Liver (tissue), 9 donors: ENCODE data around the gene VMA21. TPM values are rescaled to one million over a fixed set of nuclear protein-coding genes. Genes with fewer than 3 reads are reported as not detected.

ENCODE experiments used
- DNase-seq: peaks from one replicate; pipeline ENCODE4 v3.0.0-alpha.2; 2017; ENCODE audit warnings: low spot score
- H3K27ac ChIP-seq, 2 donors: one replicate each; pipeline ENCODE4 v1.7.0; 2013; ENCODE audit warnings: inconsistent platforms in 2 of 2, low read length in 2 of 2, control low read depth in 1 of 2, low read depth in 1 of 2, mild to moderate bottlenecking in 1 of 2
- H3K27me3 ChIP-seq, 4 donors: one replicate each; pipeline versions ENCODE4 v1.6.1 to v1.7.0; 2013; ENCODE audit warnings: low read length in 3 of 4, inconsistent platforms in 1 of 4, mild to moderate bottlenecking in 1 of 4, moderate library complexity in 1 of 4; ENCODE audit not compliant: control insufficient read depth in 4 of 4, insufficient read depth in 4 of 4
- H3K36me3 ChIP-seq, 4 donors: one replicate each; pipeline versions ENCODE4 v1.6.1 to v1.7.0; 2013; ENCODE audit warnings: low read length in 3 of 4, mild to moderate bottlenecking in 3 of 4, low read depth in 1 of 4, moderate library complexity in 1 of 4; ENCODE audit not compliant: control insufficient read depth in 4 of 4, insufficient read depth in 3 of 4
- H3K4me1 ChIP-seq, 4 donors: one replicate each; pipeline versions ENCODE4 v1.6.1 to v1.7.0; 2013; ENCODE audit warnings: low read length in 3 of 4, mild to moderate bottlenecking in 3 of 4, moderate library complexity in 1 of 4; ENCODE audit not compliant: control insufficient read depth in 4 of 4, insufficient read depth in 4 of 4
- H3K4me3 ChIP-seq, 3 donors: one replicate each; pipeline versions ENCODE4 v1.6.1 to v1.7.0; 2013; ENCODE audit warnings: low read length in 3 of 3, control low read depth in 1 of 3, low read depth in 1 of 3, mild to moderate bottlenecking in 1 of 3
- H3K9ac ChIP-seq, 2 donors: one replicate each; pipeline ENCODE4 v1.7.0; 2013; ENCODE audit warnings: low read length in 2 of 2, mild to moderate bottlenecking in 2 of 2, moderate library complexity in 2 of 2, control low read depth in 1 of 2, low read depth in 1 of 2
- H3K9me3 ChIP-seq, 4 donors: one replicate each; pipeline versions ENCODE4 v1.6.1 to v1.7.0; 2013; ENCODE audit warnings: low read length in 3 of 4; ENCODE audit not compliant: control insufficient read depth in 4 of 4
- EGR1 ChIP-seq, 2 donors: IDR thresholded peaks; 2 replicates each; pipeline ENCODE4 v1.6.1; 2016 to 2018; ENCODE audit warnings: antibody characterized with exemption in 2 of 2, low read depth in 2 of 2
- FOXA2 ChIP-seq: IDR thresholded peaks from 2 replicates; pipeline ENCODE4 v1.6.1; 2016; ENCODE audit warnings: antibody characterized with exemption
- GABPA ChIP-seq, 2 donors: IDR thresholded peaks in 1 of 2; conservative IDR thresholded peaks in 1 of 2; 2 replicates each; pipeline ENCODE4 v1.6.1; 2016; ENCODE audit warnings: antibody characterized with exemption in 2 of 2, mild to moderate bottlenecking in 1 of 2, moderate library complexity in 1 of 2
- JUND ChIP-seq, 2 donors: IDR thresholded peaks; 2 replicates each; pipeline ENCODE4 v1.6.1; 2016; ENCODE audit warnings: antibody characterized with exemption in 2 of 2
- MAX ChIP-seq: IDR thresholded peaks from 2 replicates; pipeline ENCODE4 v1.6.1; 2016; ENCODE audit warnings: antibody characterized with exemption
- NR2F2 ChIP-seq: IDR thresholded peaks from 2 replicates; pipeline ENCODE4 v1.6.1; 2016; ENCODE audit warnings: antibody characterized with exemption
- RAD21 ChIP-seq, 2 donors: IDR thresholded peaks; 2 replicates each; pipeline ENCODE4 v1.6.1; 2016; ENCODE audit warnings: antibody characterized with exemption in 2 of 2, mild to moderate bottlenecking in 2 of 2
- SP1 ChIP-seq: IDR thresholded peaks from 2 replicates; pipeline ENCODE4 v1.6.1; 2018; ENCODE audit warnings: antibody characterized with exemption, mild to moderate bottlenecking
- YY1 ChIP-seq: IDR thresholded peaks from 2 replicates; pipeline ENCODE4 v1.6.1; 2016; ENCODE audit warnings: antibody characterized with exemption, mild to moderate bottlenecking
- WGBS: extraction: QIAGEN DNeasy Blood & Tissue Kit; methylation state at CpG from one replicate; pipeline ENCODE4 v1.1.7; 2013; 5-methylcytosine and 5-hydroxymethylcytosine counted together
- polyA plus RNA-seq, 2 donors: library from polyadenylated mRNA; stranded (reverse) in 1 of 2; unstranded in 1 of 2; fragments of 200-250 nt in 1 of 2; fragments of >200 nt in 1 of 2; fragmentation: Nextera tagmentation in 1 of 2; extraction: Ambion mirVana in 1 of 2; gene quantifications; one replicate each; pipeline versions ENCODE4 v1.2.1 to v1.2.3, GENCODE V29; 2013 to 2015
- total RNA-seq, 2 donors: library from RNA; depleted of rRNA; stranded (reverse); fragments of >200 nt; gene quantifications; one replicate each; pipeline ENCODE4 v1.2.3, GENCODE V29; 2014
- donor health status: healthy.
- donor health status: healthy.
- donor health status: healthy.
- donor health status: healthy.
- donor health status: healthy.

VMA21 gene
- total and polyA plus RNA-seq, 4 donors, result 4.1 to 20.6 (median 11.9) TPM

- no peak for TF ChIP-seq FOXA2
- no peak for TF ChIP-seq MAX
- no peak for TF ChIP-seq NR2F2
- TF ChIP-seq RAD21 (IDR thresholded peaks at IDR 0.05), result no peak
- no peak for TF ChIP-seq YY1
- no peak for TF ChIP-seq GABPA (IDR thresholded peaks at IDR 0.05 in 1 of 2, conservative IDR thresholded peaks at IDR 0.05 in 1 of 2)
- no peak for TF ChIP-seq SP1
- no peak for TF ChIP-seq EGR1 (IDR thresholded peaks at IDR 0.05; ENCODE audit: low read depth in 2 of 2)
- no peak for TF ChIP-seq JUND (IDR thresholded peaks at IDR 0.05)
- Histone ChIP-seq H3K4me1 (no peaks in the 10 kb centered on the region), H3K4me3 (no peak overlapping the region), H3K27me3 (no peaks in the 10 kb centered on the region), H3K27ac (no peak overlapping the region), H3K9ac (no peak overlapping the region), H3K36me3 (no peaks in the 10 kb centered on the region), H3K9me3 (no peaks in the 10 kb centered on the region)
- WGBS, result 84% methylated on average over 1 of the region's 1 CpG
- no peak for DNase-seq
These were observed 61.8 kb downstream of the VMA21 start for GRCh38 chrX:151458824-151459223.

Other genes starting within 250 kb of the VMA21 start
- gene GPR50, start 220.6 kb upstream of the VMA21 start, total RNA-seq, result not detected
- gene GPR50, start 220.6 kb upstream of the VMA21 start, polyA plus RNA-seq, result not detected
- gene PASD1, start 166.5 kb downstream of the VMA21 start, total RNA-seq, result not detected
- gene PASD1, start 166.5 kb downstream of the VMA21 start, polyA plus RNA-seq, result not detected